ENCODE measurements around the gene HSD17B8.

DNA sequence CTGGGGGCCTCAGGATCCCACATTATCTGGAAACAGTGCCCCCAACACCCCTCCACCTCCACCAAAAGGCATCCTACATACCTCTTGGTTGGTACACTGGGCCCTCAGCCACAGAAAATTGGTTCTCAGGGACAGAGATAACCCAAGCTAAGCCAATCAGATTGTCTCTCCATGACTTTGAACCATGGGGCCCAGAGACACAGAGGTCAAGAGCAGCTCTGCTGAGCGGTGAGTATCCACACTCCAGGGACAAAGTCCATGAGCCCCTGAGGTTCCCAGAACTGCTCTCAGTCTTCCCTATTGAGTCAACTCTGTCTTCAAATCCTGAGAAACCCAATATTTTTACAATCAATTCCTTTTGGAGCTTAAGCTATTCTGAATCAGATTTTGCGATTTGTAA, 47.5 kb upstream of the HSD17B8 start:
- no peak for TF ChIP-seq POLR2A (IDR thresholded peaks at IDR 0.05)
- TF ChIP-seq, protein P1, sequence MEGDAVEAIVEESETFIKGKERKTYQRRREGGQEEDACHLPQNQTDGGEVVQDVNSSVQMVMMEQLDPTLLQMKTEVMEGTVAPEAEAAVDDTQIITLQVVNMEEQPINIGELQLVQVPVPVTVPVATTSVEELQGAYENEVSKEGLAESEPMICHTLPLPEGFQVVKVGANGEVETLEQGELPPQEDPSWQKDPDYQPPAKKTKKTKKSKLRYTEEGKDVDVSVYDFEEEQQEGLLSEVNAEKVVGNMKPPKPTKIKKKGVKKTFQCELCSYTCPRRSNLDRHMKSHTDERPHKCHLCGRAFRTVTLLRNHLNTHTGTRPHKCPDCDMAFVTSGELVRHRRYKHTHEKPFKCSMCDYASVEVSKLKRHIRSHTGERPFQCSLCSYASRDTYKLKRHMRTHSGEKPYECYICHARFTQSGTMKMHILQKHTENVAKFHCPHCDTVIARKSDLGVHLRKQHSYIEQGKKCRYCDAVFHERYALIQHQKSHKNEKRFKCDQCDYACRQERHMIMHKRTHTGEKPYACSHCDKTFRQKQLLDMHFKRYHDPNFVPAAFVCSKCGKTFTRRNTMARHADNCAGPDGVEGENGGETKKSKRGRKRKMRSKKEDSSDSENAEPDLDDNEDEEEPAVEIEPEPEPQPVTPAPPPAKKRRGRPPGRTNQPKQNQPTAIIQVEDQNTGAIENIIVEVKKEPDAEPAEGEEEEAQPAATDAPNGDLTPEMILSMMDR (IDR thresholded peaks at IDR 0.05 in 4 of 5, conservative IDR thresholded peaks at IDR 0.05 in 1 of 5) = no peak

Data from gastrocnemius medialis (tissue), 4 donors.